Panc1 (cell line): Measurements from ENCODE around the gene BACH2.

Source experiments
- POLR2AphosphoS5 ChIP-seq: IDR thresholded peaks from 2 replicates; pipeline ENCODE4 v1.6.1; 2012; ENCODE audit warnings: mild to moderate bottlenecking, low read depth, low read length, moderate library complexity
- TF ChIP-seq, protein P1 (sequence below): fragments of 450-650 bp; IDR thresholded peaks from 2 replicates; pipeline ENCODE4 v1.5.1; 2017; ENCODE audit warnings: mild to moderate bottlenecking
- TF ChIP-seq, protein P2 (sequence below), 2 experiments: IDR thresholded peaks; 2 replicates each; pipeline ENCODE4 v1.6.1; 2011 to 2012; ENCODE audit warnings: low read depth in 2 of 2, control low read depth in 1 of 2, low read length in 1 of 2, mild to moderate bottlenecking in 1 of 2, moderate library complexity in 1 of 2; ENCODE audit not compliant: insufficient read depth in 1 of 2

DNA sequence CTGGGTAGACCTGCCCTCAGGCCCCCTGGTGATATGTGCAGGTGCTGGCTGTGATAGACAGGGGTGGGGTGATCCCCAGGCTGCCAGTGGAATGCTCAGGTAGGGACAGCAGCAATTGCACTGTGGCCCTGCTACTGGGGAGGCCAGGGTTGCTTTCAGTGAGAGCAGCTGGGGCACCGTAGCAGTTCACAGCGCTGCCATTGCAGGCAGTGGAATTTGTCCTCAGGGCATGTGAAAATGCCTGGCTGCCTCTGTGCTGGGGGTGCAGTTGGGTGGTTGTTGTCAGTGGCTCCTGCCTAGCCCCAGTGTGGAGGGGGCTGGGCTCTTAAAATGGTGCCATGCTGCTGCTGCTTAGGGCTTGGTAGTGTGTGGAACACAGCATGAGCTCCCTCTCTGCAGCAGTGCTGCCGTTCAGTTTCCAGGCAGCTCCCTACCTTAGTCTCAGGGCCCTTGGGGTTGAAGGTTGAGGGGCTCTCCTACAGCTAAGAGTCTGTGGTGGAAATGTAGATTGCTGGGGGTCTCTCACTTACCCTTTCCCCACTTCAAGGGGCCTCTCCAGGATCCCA is 378.8 kb downstream of the BACH2 start:
- TF ChIP-seq POLR2AphosphoS5 = no peak
- TF ChIP-seq, protein P1, sequence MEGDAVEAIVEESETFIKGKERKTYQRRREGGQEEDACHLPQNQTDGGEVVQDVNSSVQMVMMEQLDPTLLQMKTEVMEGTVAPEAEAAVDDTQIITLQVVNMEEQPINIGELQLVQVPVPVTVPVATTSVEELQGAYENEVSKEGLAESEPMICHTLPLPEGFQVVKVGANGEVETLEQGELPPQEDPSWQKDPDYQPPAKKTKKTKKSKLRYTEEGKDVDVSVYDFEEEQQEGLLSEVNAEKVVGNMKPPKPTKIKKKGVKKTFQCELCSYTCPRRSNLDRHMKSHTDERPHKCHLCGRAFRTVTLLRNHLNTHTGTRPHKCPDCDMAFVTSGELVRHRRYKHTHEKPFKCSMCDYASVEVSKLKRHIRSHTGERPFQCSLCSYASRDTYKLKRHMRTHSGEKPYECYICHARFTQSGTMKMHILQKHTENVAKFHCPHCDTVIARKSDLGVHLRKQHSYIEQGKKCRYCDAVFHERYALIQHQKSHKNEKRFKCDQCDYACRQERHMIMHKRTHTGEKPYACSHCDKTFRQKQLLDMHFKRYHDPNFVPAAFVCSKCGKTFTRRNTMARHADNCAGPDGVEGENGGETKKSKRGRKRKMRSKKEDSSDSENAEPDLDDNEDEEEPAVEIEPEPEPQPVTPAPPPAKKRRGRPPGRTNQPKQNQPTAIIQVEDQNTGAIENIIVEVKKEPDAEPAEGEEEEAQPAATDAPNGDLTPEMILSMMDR = no peak
- TF ChIP-seq, protein P2, sequence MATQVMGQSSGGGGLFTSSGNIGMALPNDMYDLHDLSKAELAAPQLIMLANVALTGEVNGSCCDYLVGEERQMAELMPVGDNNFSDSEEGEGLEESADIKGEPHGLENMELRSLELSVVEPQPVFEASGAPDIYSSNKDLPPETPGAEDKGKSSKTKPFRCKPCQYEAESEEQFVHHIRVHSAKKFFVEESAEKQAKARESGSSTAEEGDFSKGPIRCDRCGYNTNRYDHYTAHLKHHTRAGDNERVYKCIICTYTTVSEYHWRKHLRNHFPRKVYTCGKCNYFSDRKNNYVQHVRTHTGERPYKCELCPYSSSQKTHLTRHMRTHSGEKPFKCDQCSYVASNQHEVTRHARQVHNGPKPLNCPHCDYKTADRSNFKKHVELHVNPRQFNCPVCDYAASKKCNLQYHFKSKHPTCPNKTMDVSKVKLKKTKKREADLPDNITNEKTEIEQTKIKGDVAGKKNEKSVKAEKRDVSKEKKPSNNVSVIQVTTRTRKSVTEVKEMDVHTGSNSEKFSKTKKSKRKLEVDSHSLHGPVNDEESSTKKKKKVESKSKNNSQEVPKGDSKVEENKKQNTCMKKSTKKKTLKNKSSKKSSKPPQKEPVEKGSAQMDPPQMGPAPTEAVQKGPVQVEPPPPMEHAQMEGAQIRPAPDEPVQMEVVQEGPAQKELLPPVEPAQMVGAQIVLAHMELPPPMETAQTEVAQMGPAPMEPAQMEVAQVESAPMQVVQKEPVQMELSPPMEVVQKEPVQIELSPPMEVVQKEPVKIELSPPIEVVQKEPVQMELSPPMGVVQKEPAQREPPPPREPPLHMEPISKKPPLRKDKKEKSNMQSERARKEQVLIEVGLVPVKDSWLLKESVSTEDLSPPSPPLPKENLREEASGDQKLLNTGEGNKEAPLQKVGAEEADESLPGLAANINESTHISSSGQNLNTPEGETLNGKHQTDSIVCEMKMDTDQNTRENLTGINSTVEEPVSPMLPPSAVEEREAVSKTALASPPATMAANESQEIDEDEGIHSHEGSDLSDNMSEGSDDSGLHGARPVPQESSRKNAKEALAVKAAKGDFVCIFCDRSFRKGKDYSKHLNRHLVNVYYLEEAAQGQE (IDR thresholded peaks at IDR 0.05; ENCODE audit: insufficient read depth in 1 of 2, low read depth in 2 of 2, low read length in 1 of 2) = no peak
